ENCODE results near the gene FEN1. TPM values are rescaled to one million over a fixed set of nuclear protein-coding genes. Genes with fewer than 3 reads are reported as not detected.

FEN1 gene
- total and polyA plus RNA-seq, 2 of the 8 experiments (the other 6 are each of a cell fraction or from before 2014, with no cell fraction given), result 52.6 to 86.1 TPM

- TF ChIP-seq, protein P1, sequence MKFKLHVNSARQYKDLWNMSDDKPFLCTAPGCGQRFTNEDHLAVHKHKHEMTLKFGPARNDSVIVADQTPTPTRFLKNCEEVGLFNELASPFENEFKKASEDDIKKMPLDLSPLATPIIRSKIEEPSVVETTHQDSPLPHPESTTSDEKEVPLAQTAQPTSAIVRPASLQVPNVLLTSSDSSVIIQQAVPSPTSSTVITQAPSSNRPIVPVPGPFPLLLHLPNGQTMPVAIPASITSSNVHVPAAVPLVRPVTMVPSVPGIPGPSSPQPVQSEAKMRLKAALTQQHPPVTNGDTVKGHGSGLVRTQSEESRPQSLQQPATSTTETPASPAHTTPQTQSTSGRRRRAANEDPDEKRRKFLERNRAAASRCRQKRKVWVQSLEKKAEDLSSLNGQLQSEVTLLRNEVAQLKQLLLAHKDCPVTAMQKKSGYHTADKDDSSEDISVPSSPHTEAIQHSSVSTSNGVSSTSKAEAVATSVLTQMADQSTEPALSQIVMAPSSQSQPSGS (IDR thresholded peaks at IDR 0.05; ENCODE audit: low read length), result no peak
- TF ChIP-seq SIX5 (IDR thresholded peaks at IDR 0.05; ENCODE audit: low read depth, low read length) (no peak), RAD21 (IDR thresholded peaks at IDR 0.05 in 1 of 2, conservative IDR thresholded peaks at IDR 0.05 in 1 of 2; ENCODE audit: low read depth in 2 of 2, low read length in 2 of 2) (no peak), POLR2A (IDR thresholded peaks at IDR 0.05; ENCODE audit: control extremely low read depth in 1 of 2, low read depth in 2 of 2, low read length in 2 of 2) (peak in 1 of 2 experiments; percentile 73; a peak in 2 of 3 replicates), SP1 (IDR thresholded peaks at IDR 0.05; ENCODE audit: low read depth, low read length) (no peak), USF2 (IDR thresholded peaks at IDR 0.05; ENCODE audit: low read length) (no peak), CTBP2 (IDR thresholded peaks at IDR 0.05; ENCODE audit: borderline replicate concordance, insufficient read depth, insufficient read length, low read length) (no peak), RNF2 (IDR thresholded peaks at IDR 0.05; ENCODE audit: borderline replicate concordance, low read depth, low read length, missing control alignments, poor library complexity, severe bottlenecking) (no peak), NRF1 (IDR thresholded peaks at IDR 0.05; ENCODE audit: low read depth, low read length) (no peak), HDAC6 (IDR thresholded peaks at IDR 0.05; ENCODE audit: low read depth, low read length) (no peak)
Observed at GRCh38 chr11:61793083-61793828, 545 bp downstream of the FEN1 start (continued).
